Aorta (tissue), 5 donors: Measurements from ENCODE around the gene ELN. TPM values are rescaled to one million over a fixed set of nuclear protein-coding genes. Genes with fewer than 3 reads are reported as not detected.

ENCODE experiments used
- ATAC-seq: fragments of 200-7000 bp; cut with Tn5 transposase; one replicate; pipeline ENCODE4 v1.9.1; 2022; ENCODE audit warnings: moderate library complexity; ENCODE audit not compliant: low FRiP score
- DNase-seq, 2 donors: peaks; one replicate each; pipeline ENCODE4 v3.0.0-alpha.2; 2020
- H3K27ac ChIP-seq, 2 donors: one replicate each; pipeline ENCODE4 v1.5.1; 2013; ENCODE audit warnings: low read length in 2 of 2, mild to moderate bottlenecking in 2 of 2, moderate library complexity in 2 of 2, control low read depth in 1 of 2, inconsistent platforms in 1 of 2, low read depth in 1 of 2
- H3K27me3 ChIP-seq, 2 donors: one replicate each; pipeline ENCODE4 v1.6.1; 2013; ENCODE audit warnings: control low read depth in 1 of 2, low read length in 1 of 2, mild to moderate bottlenecking in 1 of 2, moderate library complexity in 1 of 2; ENCODE audit not compliant: insufficient read depth in 2 of 2, control insufficient read depth in 1 of 2
- H3K36me3 ChIP-seq, 2 donors: one replicate each; pipeline ENCODE4 v1.6.1; 2013; ENCODE audit warnings: control low read depth in 1 of 2, low read length in 1 of 2, mild to moderate bottlenecking in 1 of 2; ENCODE audit not compliant: insufficient read depth in 2 of 2, control insufficient read depth in 1 of 2
- H3K4me1 ChIP-seq, 2 donors: one replicate each; pipeline ENCODE4 v1.6.1; 2013; ENCODE audit warnings: low read length in 2 of 2, control low read depth in 1 of 2, mild to moderate bottlenecking in 1 of 2, moderate library complexity in 1 of 2; ENCODE audit not compliant: insufficient read depth in 2 of 2, control insufficient read depth in 1 of 2
- H3K4me3 ChIP-seq, 2 donors: one replicate each; pipeline ENCODE4 v1.5.1; 2013; ENCODE audit warnings: low read length in 2 of 2, control low read depth in 1 of 2, mild to moderate bottlenecking in 1 of 2
- H3K9me3 ChIP-seq: one replicate; pipeline ENCODE4 v1.6.1; 2013; ENCODE audit warnings: mild to moderate bottlenecking, low read length; ENCODE audit not compliant: control insufficient read depth
- WGBS, 2 donors: extraction: QIAGEN DNeasy Blood & Tissue Kit; methylation state at CpG; one replicate each; pipeline ENCODE4 v1.1.7; 2013; 5-methylcytosine and 5-hydroxymethylcytosine counted together
- intact Hi-C, 2 donors: fragments of 100-400 bp; cut with DNase I; formaldehyde crosslinking; loops; one replicate each; pipeline versions ENCODE4 v1.14.2 to v1.15.0; 2022
- polyA plus RNA-seq, 2 donors: library from polyadenylated mRNA; stranded (reverse); fragments of 200-250 nt; gene quantifications; one replicate each; pipeline ENCODE4 v1.2.3, GENCODE V29; 2013
- total RNA-seq, 2 donors: library from RNA; stranded (reverse); fragmentation: NEBNext Ultra II Directional; extraction: Animal tissue kit (Norgen Biotek cat#: 25700); gene quantifications; one replicate each; pipeline ENCODE4 v1.2.1, GENCODE V29; 2021
- donor health status: healthy with polysubstance abuse.
- donor health status: Bipolar disorder and iron deficiency.
- donor health status: DM: no; HTN: no; CAD: no.
- donor health status: DM: no; HTN: no; CAD: no.
- donor health status: DM: yes; HTN: yes; CAD: no.

Gene ELN
- total and polyA plus RNA-seq, 4 donors = 262 to 1,097 (median 696) TPM

DNA sequence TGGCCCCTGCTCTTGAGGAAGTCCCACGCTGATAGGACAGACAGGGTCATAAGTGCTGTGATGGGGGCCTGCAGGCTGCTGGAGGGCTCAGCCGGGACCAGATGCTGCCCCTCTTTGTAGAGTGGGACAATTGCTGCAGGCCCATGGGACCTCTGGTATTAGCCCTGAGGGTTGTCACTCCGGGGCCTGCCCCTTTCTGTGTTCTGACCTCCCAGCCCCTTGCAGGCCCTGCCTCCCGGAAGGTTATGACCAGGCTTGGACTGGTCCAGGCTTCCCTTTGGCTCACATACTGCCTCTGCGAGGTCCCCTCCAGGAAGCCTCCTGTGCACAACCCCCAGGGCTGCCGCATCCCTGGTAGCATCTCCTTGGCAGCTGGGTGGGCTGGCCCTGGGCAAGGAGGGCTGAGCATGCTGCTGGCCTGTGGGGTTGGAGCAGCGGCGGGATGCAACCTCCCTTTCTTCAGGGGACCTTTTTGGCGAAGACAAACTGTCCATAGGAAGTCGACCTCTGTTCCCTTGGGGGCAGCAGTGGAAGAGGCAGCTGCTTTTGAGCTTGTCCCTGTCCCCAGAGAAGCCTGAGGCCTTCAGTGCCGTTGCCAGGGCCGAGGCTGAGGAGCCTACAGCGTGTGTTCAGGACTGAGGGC is 64.5 kb downstream of the ELN start:
- no peaks in the 10 kb centered on the region for H3K27me3 ChIP-seq
- no peak for ATAC-seq
- no peak overlapping the region for H3K4me3 ChIP-seq
- intact Hi-C loops = no loop called here
- H3K36me3 ChIP-seq = no peaks in the 10 kb centered on the region
- 76 to 77% methylated on average over 13 of the region's 13 CpGs for WGBS, 2 donors
- no peaks in the 10 kb centered on the region for H3K9me3 ChIP-seq
- peak in 1 of 2 donors; percentile 64 for DNase-seq
- H3K27ac ChIP-seq = no peak overlapping the region
- no peaks in the 10 kb centered on the region for H3K4me1 ChIP-seq

DNA sequence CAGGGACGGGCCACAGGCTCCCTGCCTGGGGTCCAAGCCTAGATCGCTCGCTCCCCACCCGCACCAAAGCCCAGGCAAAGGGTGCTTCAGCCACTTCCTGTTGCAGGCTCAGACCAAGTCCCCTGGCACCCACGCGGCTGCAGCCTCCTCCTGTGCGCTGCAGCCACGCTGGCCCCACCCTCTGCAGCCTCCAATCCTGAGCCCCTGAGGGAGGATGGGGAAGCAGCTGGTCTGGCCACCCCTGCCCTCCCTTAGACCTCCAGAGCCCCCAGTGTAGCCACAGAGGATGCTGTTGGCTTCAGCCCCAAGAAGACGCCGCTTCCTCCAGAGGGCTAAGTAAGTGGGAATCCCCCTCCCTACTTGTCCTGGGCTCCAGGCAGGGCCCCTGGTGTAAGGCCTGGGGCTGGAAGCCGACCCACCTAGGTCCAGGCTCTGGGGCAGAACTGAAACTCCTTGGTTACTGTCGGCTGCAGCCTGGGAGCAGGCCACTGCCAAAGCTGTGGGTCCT is 65.0 kb downstream of the ELN start:
- WGBS, 2 donors = 60 to 63% methylated on average over 12 of the region's 12 CpGs
- DNase-seq (peak; percentile 81 to 85), ATAC-seq (peak; percentile 55)
- Histone ChIP-seq H3K4me3 (no peak overlapping the region), H3K27me3 (no peaks in the 10 kb centered on the region), H3K27ac (peak overlapping the region in 1 of 2 donors; percentile 11), H3K36me3 (no peaks in the 10 kb centered on the region), H3K9me3 (no peaks in the 10 kb centered on the region), H3K4me1 (no peaks in the 10 kb centered on the region)
- intact Hi-C loops = loop anchor here in 1 of 2 donors (1.0 kb wide), 1 partner anchor 80 kb away; no protein-coding TSS in a partner anchor

DNA sequence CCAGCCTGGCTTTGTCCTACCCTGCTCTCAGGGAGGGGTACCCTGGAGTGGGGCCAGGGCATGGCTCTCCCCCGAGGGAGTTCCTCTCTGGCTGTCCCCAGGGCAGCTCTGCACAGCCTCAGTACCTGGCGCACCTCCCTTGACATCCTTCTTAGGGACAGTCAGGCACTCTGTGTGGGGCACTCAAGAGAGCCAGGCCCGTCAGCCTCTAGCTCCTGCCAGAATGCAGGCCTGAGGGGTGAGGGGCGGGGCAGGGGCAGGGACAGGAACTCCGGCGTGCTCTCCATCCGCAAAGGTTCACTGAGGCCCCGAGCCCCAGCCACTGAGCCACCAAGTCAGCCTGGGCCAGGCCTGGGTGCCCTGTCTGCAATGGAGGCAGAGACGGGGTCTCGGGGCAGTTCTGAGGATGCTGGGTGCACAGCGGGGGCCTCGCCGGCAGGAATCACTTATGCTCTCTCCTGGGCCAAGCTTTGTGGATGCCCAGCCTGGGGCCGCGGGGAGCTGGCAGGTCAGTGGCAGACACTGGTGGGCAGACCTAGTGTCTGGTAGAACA is 65.8 kb downstream of the ELN start:
- Histone ChIP-seq H3K4me1 (no peaks in the 10 kb centered on the region), H3K27ac (peak overlapping the region in 1 of 2 donors; percentile 53), H3K36me3 (no peaks in the 10 kb centered on the region), H3K27me3 (no peaks in the 10 kb centered on the region), H3K4me3 (no peak overlapping the region), H3K9me3 (no peaks in the 10 kb centered on the region)
- no peak for DNase-seq
- intact Hi-C loops = loop anchor here (1.0 kb wide), 2 partner anchors 25 to 80 kb away; no protein-coding TSS in a partner anchor
- ATAC-seq = peak; percentile 31
- 23 to 29% methylated on average over 15 of the region's 15 CpGs for WGBS, 2 donors

DNA sequence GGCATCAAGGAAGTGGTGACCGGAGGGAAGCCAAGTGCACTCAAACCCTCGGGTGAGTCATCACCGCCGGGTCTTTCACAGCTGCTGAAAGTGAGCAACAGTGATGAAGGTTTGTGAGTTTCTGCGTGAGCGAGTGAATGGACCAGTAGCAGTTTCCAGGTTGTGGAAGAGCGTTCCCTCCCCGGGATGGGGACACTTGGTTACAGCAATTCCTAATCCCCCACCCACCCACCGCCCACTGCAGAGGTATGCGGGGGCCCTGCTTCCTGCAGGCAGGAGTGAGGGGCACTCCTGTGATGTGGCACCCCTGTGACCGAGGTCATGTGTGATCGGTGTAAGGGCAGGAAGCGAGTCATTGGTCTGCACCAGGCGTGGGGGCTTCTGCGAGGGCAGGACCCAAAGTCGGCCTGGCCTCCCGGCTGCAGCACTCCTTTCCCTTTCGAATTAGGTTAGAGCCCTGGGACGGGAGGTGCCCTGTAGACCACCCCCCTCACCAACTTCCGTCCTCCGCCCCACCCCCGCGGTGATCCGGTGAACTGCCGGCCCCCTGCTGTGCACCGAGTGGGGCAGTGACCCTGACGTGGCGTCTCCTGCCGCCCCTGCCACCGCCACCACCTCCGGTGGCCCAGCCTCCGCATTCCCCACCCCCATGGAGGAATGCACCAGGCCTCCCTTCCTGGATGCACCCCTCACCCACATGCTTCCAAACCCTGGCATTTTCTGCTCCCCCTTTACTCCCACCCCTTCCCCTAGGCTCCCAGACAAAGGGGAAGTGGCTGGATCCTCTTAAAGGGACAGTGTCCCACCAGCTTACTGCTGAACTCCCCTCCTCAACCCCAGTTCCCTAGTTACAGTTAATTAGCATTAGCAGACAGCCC is 66.5 kb downstream of the ELN start:
- no peaks in the 10 kb centered on the region for H3K27me3 ChIP-seq
- H3K4me1 ChIP-seq = no peaks in the 10 kb centered on the region
- DNase-seq (peak; percentile 92), ATAC-seq (peak; percentile 77)
- H3K9me3 ChIP-seq = no peaks in the 10 kb centered on the region
- H3K36me3 ChIP-seq = no peaks in the 10 kb centered on the region
- intact Hi-C loops = loop anchor here in 1 of 2 donors (1.0 kb wide), 1 partner anchor 26 kb away; no protein-coding TSS in a partner anchor
- H3K4me3 ChIP-seq = peak overlapping the region; percentile 2 to 18
- 0 to 3% methylated on average over 31 to 32 of the region's 32 CpGs for WGBS, 2 donors
- no peak overlapping the region for H3K27ac ChIP-seq

DNA sequence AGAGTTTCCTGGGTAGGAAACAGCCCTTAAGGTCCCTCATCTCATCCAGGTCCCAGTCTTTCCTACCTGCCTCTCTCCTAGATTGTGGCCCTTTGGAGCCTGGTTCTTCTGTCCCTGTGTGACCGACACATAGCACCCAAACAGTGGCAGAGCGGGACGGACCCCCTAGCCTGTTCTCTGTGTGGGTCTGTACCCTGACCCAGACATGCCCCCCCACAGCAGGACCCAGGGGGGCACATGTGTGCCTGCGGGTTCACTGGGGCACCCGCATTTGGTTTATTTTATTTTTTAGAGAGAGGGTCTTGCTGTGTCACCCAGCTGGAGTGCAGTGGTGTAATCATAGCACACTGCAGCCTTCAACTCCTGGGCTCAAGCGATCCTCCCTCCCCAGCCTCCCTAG is 67.2 kb downstream of the ELN start:
- ATAC-seq = no peak
- no peak overlapping the region for H3K4me3 ChIP-seq
- intact Hi-C loops = no loop called here

DNA sequence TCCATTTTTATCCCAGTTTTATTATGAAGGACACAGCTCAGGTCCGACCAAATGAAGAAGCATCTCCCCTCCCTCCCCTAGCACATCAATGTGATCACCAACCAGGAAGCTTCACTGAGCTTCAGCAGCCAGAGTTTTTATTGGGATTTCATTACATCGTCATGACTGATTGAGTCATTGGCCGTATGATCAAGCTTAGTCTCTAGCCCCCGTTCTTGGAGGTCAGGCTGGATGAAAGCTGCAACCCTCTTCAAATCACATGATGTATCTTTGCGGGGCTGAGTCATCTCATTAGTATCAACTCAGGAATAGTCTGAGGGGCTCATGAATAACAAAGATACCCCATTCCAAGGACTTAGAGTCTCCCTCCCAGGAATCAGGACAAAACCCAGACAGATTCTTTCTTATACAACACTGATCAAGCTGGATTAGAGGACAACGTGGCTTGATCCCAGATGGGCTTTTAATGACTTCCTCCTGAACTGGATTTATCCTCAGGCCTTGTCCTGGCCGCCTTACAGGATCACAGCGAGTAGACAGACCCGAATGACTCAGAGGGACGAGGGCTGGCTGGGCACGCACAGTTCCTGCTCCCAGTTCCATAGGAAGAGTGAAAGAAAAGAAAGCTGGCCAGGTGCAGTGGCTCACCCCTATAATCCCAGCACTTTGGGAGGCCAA is 70.1 kb downstream of the ELN start:
- ATAC-seq = peak; percentile 33
- Histone ChIP-seq H3K27me3 (no peaks in the 10 kb centered on the region), H3K27ac (no peak overlapping the region), H3K36me3 (no peaks in the 10 kb centered on the region), H3K9me3 (no peaks in the 10 kb centered on the region), H3K4me1 (no peaks in the 10 kb centered on the region), H3K4me3 (no peak overlapping the region)
- DNase-seq = peak in 1 of 2 donors; percentile 69
- intact Hi-C loops = no loop called here
- WGBS, 2 donors = 88 to 90% methylated on average over 11 of the region's 11 CpGs

More for the DNA sequence above, 67.2 kb downstream of the ELN start:
- DNase-seq = no peak
- Histone ChIP-seq H3K27ac (no peak overlapping the region), H3K4me1 (no peaks in the 10 kb centered on the region), H3K36me3 (no peaks in the 10 kb centered on the region), H3K9me3 (no peaks in the 10 kb centered on the region), H3K27me3 (no peaks in the 10 kb centered on the region)
- 88 to 91% methylated on average over 6 of the region's 6 CpGs for WGBS, 2 donors

DNA sequence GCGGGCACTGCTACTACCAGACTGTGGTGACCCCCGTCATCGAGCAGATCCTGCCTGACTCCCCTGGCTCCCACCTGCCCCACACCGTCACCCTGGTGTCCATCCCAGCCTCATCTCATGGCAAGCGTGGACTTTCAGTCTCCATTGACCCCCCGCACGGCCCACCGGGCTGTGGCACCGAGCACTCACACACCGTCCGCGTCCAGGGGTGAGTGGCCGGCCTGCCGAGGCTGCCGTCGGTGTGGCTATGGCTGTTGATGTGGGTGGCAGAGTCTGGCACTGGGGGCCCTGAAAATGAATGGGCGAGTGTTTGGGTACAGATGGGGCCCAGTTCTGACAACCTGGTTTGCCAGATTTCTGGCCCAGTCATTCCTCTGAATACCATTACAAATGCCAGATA is 71.1 kb downstream of the ELN start:
- Histone ChIP-seq H3K27me3 (no peaks in the 10 kb centered on the region), H3K9me3 (no peaks in the 10 kb centered on the region), H3K4me1 (no peaks in the 10 kb centered on the region), H3K4me3 (no peak overlapping the region), H3K27ac (no peak overlapping the region), H3K36me3 (no peaks in the 10 kb centered on the region)
- intact Hi-C loops = no loop called here
- DNase-seq = no peak
- 95 to 96% methylated on average over 15 to 17 of the region's 17 CpGs for WGBS, 2 donors
- no peak for ATAC-seq

DNA sequence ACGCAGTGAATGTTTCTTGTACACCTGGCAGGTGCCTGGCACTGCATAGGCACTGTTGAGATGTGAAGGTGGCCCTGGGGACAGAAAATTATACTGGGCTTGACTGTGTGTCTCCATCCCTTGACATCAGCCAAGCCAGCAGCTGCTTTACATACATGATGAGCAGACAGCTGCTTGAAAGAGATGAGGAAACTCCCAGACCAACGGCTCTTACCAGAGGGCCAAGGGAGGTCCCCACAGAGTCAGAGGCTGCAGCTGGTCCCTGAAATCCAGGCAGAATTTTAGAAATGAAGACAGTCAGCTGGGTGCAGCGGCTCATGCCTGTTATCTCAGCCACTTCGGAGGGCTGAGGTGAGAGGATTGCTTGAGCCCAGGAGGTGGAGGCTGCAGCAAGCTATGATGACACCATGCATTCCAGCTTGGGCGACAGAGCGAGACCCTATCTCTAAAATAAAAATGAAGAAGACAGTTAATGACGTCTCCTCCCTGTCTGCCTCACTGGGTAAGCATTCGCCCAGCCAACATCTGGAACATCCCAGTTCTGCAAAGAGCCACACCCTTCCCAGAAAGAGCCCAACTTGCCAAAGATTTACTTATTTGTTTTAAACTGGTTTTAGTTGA is 73.2 kb downstream of the ELN start:
- DNase-seq (no peak), ATAC-seq (no peak)
- intact Hi-C loops = no loop called here
- Histone ChIP-seq H3K9me3 (no peaks in the 10 kb centered on the region), H3K4me3 (no peak overlapping the region), H3K4me1 (no peaks in the 10 kb centered on the region), H3K27ac (no peak overlapping the region), H3K27me3 (no peaks in the 10 kb centered on the region), H3K36me3 (no peaks in the 10 kb centered on the region)
- WGBS, 2 donors = 89 to 91% methylated on average over 8 of the region's 8 CpGs
